ENCODE results near the gene RAB11FIP2. TPM values are rescaled to one million over a fixed set of nuclear protein-coding genes. Genes with fewer than 3 reads are reported as not detected.

The RAB11FIP2 gene
- polyA plus RNA-seq, 1 of the 3 experiments (the other 2 are of a cell fraction): 3.0 TPM

- 89% methylated on average over 6 of the region's 6 CpGs for WGBS (ENCODE audit: low lambda C conversion rate)
- peaks cover 5% of the 10 kb centered on the region for H3F3A ChIP-seq (replicated peaks; ENCODE audit: insufficient read depth)
- H3K9me2 ChIP-seq: no peaks in the 10 kb centered on the region
- TF ChIP-seq SIN3A (IDR thresholded peaks at IDR 0.05; ENCODE audit: borderline replicate concordance, low read depth, low read length): no peak
- no peak for TF ChIP-seq JUND (IDR thresholded peaks at IDR 0.05)
- TF ChIP-seq ELF1 (IDR thresholded peaks at IDR 0.05): no peak
- no peak for TF ChIP-seq MEF2A (IDR thresholded peaks at IDR 0.05; ENCODE audit: borderline replicate concordance, low read depth)
- TF ChIP-seq, protein P1, sequence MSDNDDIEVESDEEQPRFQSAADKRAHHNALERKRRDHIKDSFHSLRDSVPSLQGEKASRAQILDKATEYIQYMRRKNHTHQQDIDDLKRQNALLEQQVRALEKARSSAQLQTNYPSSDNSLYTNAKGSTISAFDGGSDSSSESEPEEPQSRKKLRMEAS (IDR thresholded peaks at IDR 0.05; ENCODE audit: low read depth): no peak
- TF ChIP-seq FOSL2 (IDR thresholded peaks at IDR 0.05; ENCODE audit: borderline replicate concordance, low read depth): no peak
- TF ChIP-seq, protein P2, sequence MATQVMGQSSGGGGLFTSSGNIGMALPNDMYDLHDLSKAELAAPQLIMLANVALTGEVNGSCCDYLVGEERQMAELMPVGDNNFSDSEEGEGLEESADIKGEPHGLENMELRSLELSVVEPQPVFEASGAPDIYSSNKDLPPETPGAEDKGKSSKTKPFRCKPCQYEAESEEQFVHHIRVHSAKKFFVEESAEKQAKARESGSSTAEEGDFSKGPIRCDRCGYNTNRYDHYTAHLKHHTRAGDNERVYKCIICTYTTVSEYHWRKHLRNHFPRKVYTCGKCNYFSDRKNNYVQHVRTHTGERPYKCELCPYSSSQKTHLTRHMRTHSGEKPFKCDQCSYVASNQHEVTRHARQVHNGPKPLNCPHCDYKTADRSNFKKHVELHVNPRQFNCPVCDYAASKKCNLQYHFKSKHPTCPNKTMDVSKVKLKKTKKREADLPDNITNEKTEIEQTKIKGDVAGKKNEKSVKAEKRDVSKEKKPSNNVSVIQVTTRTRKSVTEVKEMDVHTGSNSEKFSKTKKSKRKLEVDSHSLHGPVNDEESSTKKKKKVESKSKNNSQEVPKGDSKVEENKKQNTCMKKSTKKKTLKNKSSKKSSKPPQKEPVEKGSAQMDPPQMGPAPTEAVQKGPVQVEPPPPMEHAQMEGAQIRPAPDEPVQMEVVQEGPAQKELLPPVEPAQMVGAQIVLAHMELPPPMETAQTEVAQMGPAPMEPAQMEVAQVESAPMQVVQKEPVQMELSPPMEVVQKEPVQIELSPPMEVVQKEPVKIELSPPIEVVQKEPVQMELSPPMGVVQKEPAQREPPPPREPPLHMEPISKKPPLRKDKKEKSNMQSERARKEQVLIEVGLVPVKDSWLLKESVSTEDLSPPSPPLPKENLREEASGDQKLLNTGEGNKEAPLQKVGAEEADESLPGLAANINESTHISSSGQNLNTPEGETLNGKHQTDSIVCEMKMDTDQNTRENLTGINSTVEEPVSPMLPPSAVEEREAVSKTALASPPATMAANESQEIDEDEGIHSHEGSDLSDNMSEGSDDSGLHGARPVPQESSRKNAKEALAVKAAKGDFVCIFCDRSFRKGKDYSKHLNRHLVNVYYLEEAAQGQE (IDR thresholded peaks at IDR 0.05; ENCODE audit: low read depth, low read length): no peak
- TF ChIP-seq, protein P3, sequence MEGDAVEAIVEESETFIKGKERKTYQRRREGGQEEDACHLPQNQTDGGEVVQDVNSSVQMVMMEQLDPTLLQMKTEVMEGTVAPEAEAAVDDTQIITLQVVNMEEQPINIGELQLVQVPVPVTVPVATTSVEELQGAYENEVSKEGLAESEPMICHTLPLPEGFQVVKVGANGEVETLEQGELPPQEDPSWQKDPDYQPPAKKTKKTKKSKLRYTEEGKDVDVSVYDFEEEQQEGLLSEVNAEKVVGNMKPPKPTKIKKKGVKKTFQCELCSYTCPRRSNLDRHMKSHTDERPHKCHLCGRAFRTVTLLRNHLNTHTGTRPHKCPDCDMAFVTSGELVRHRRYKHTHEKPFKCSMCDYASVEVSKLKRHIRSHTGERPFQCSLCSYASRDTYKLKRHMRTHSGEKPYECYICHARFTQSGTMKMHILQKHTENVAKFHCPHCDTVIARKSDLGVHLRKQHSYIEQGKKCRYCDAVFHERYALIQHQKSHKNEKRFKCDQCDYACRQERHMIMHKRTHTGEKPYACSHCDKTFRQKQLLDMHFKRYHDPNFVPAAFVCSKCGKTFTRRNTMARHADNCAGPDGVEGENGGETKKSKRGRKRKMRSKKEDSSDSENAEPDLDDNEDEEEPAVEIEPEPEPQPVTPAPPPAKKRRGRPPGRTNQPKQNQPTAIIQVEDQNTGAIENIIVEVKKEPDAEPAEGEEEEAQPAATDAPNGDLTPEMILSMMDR (IDR thresholded peaks at IDR 0.05): no peak
- no peak for TF ChIP-seq YY1 (IDR thresholded peaks at IDR 0.05; ENCODE audit: low read depth)
- TF ChIP-seq RAD21 (IDR thresholded peaks at IDR 0.05; ENCODE audit: low read length): no peak
- no peak for TF ChIP-seq FOXJ3 (CRISPR knock-in tag; IDR thresholded peaks at IDR 0.05)
- TF ChIP-seq, protein P4, sequence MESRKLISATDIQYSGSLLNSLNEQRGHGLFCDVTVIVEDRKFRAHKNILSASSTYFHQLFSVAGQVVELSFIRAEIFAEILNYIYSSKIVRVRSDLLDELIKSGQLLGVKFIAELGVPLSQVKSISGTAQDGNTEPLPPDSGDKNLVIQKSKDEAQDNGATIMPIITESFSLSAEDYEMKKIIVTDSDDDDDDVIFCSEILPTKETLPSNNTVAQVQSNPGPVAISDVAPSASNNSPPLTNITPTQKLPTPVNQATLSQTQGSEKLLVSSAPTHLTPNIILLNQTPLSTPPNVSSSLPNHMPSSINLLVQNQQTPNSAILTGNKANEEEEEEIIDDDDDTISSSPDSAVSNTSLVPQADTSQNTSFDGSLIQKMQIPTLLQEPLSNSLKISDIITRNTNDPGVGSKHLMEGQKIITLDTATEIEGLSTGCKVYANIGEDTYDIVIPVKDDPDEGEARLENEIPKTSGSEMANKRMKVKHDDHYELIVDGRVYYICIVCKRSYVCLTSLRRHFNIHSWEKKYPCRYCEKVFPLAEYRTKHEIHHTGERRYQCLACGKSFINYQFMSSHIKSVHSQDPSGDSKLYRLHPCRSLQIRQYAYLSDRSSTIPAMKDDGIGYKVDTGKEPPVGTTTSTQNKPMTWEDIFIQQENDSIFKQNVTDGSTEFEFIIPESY (IDR thresholded peaks at IDR 0.05; ENCODE audit: borderline replicate concordance, low read depth): no peak
- TF ChIP-seq FOXM1 (IDR thresholded peaks at IDR 0.05; ENCODE audit: low read depth): no peak
- no peak for TF ChIP-seq EP300 (IDR thresholded peaks at IDR 0.05; ENCODE audit: borderline replicate concordance in 1 of 2, low read depth in 1 of 2, low read length in 1 of 2)
- no peak for TF ChIP-seq RCOR1 (IDR thresholded peaks at IDR 0.05; ENCODE audit: low read length)
- no peak for TF ChIP-seq CHD2 (IDR thresholded peaks at IDR 0.05; ENCODE audit: low read length, partially characterized antibody)
- H2AFZ ChIP-seq (ENCODE audit: low read depth): no peak overlapping the region
- CTCF ChIA-PET: no interaction called here
- POLR2A ChIA-PET: no interaction called here
- DNase-seq: no peak
- no peak overlapping the region for H3K27ac ChIP-seq (ENCODE audit: low read depth in 2 of 2, low read length in 1 of 2)
- no peaks in the 10 kb centered on the region for H3K79me2 ChIP-seq (ENCODE audit: insufficient read depth)
- H3K9ac ChIP-seq: no peak overlapping the region
- H3K36me3 ChIP-seq (replicated peaks in 1 of 2; ENCODE audit: control insufficient read depth in 1 of 2, insufficient read depth in 2 of 2, low read length in 1 of 2): peaks cover 28 to 30% of the 10 kb centered on the region in 2 experiments
- H3K4me3 ChIP-seq (ENCODE audit: low read depth in 2 of 2, low read length in 1 of 2): no peak overlapping the region
- no peaks in the 10 kb centered on the region for H4K20me1 ChIP-seq (ENCODE audit: insufficient read depth)
- H3K4me1 ChIP-seq (ENCODE audit: control insufficient read depth in 1 of 2, insufficient read depth in 2 of 2, low read depth in 1 of 2, low read length in 1 of 2): no peaks in the 10 kb centered on the region
- no peaks in the 10 kb centered on the region for H3K9me3 ChIP-seq
- H3K4me2 ChIP-seq: no peak overlapping the region
- H3K27me3 ChIP-seq (ENCODE audit: insufficient read depth): no peaks in the 10 kb centered on the region
Observed at GRCh38 chr10:118002581-118002980, 44.2 kb downstream of the RAB11FIP2 start.
